ENCODE measurements around the gene POLR2H.
A peak's percentile ranks its signal among the peaks of the same experiment; 100 is the strongest.

POLR2H gene

DNA sequence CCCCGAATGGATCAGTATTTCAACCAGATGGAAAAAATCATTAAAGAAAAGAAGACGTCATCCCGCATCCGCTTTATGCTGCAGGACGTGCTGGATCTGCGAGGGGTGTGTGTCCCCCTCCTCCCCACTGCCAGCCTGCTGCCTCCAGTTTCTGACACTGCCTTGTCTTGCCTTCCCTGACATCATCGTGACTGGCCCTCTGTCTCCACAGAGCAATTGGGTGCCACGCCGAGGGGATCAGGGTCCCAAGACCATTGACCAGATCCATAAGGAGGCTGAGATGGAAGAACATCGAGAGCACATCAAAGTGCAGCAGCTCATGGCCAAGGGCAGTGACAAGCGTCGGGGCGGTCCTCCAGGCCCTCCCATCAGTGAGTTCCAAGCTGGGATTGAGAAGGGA, 36.2 kb upstream of the POLR2H start:
- H3K36me3 ChIP-seq (ENCODE audit: insufficient read depth, low read length), result peaks cover 97% of the 10 kb centered on the region
- peaks cover 6% of the 10 kb centered on the region for H3K4me1 ChIP-seq (ENCODE audit: control insufficient read depth, insufficient read depth, low read length)
- no peak overlapping the region for H3K4me3 ChIP-seq (ENCODE audit: low read length)
- no peak overlapping the region for H3K9ac ChIP-seq (ENCODE audit: low read depth, low read length)
- no peaks in the 10 kb centered on the region for H3K27me3 ChIP-seq (ENCODE audit: control insufficient read depth, insufficient read depth, low read length)
- no peak overlapping the region for H3K4me2 ChIP-seq (ENCODE audit: low read length)
- H3K9me3 ChIP-seq (replicated peaks; ENCODE audit: low read length), result no peaks in the 10 kb centered on the region

DNA sequence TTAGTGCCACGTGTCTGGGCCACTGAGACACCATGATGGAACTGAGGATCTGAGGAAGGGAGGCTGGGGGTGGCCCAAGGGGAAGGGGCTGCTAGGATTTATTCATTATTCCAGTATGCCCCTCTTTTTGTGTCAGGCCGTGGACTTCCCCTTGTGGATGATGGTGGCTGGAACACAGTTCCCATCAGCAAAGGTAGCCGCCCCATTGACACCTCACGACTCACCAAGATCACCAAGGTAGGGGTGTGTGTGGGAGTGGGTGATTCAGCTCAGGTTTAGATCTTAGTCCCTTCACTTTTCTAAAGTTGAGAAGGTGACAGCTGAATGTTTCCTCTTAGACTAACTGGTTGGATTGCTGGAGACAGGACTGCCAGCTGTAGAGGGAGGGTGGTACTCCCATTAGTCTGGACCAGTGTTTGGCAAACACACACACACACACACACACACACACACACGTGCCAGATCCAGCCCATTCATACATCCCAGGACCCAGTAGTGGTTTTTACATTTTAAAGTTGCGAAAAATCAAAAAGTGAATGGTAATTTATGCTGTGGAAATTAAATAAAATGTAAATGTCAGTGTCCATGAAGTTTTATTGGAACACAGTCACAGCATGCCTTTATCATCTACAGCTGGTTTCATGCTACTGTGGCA, 35.7 kb upstream of the POLR2H start:
- no peak overlapping the region for H3K4me2 ChIP-seq (ENCODE audit: low read length)
- no peaks in the 10 kb centered on the region for H3K9me3 ChIP-seq (replicated peaks; ENCODE audit: low read length)
- no peak overlapping the region for H3K4me3 ChIP-seq (ENCODE audit: low read length)
- no peaks in the 10 kb centered on the region for H3K27me3 ChIP-seq (ENCODE audit: control insufficient read depth, insufficient read depth, low read length)
- H3K4me1 ChIP-seq (ENCODE audit: control insufficient read depth, insufficient read depth, low read length), result peaks cover under 1% of the 10 kb centered on the region
- H3K36me3 ChIP-seq (ENCODE audit: insufficient read depth, low read length), result peaks cover 95% of the 10 kb centered on the region
- no peak overlapping the region for H3K9ac ChIP-seq (ENCODE audit: low read depth, low read length)

GRCh38 chr3:184327171-184327570, 34.3 kb upstream of the POLR2H start:
- Histone ChIP-seq H3K4me2 (ENCODE audit: low read length) (no peak overlapping the region), H3K27me3 (ENCODE audit: control insufficient read depth, insufficient read depth, low read length) (no peaks in the 10 kb centered on the region), H3K9ac (ENCODE audit: low read depth, low read length) (no peak overlapping the region), H3K4me3 (ENCODE audit: low read length) (no peak overlapping the region), H3K4me1 (ENCODE audit: control insufficient read depth, insufficient read depth, low read length) (peaks cover 13% of the 10 kb centered on the region), H3K36me3 (ENCODE audit: insufficient read depth, low read length) (peaks cover 95% of the 10 kb centered on the region), H3K9me3 (replicated peaks; ENCODE audit: low read length) (no peaks in the 10 kb centered on the region)

GRCh38 chr3:184328516-184328915, 33.0 kb upstream of the POLR2H start:
- H3K9ac ChIP-seq (ENCODE audit: low read depth, low read length), result no peak overlapping the region

DNA sequence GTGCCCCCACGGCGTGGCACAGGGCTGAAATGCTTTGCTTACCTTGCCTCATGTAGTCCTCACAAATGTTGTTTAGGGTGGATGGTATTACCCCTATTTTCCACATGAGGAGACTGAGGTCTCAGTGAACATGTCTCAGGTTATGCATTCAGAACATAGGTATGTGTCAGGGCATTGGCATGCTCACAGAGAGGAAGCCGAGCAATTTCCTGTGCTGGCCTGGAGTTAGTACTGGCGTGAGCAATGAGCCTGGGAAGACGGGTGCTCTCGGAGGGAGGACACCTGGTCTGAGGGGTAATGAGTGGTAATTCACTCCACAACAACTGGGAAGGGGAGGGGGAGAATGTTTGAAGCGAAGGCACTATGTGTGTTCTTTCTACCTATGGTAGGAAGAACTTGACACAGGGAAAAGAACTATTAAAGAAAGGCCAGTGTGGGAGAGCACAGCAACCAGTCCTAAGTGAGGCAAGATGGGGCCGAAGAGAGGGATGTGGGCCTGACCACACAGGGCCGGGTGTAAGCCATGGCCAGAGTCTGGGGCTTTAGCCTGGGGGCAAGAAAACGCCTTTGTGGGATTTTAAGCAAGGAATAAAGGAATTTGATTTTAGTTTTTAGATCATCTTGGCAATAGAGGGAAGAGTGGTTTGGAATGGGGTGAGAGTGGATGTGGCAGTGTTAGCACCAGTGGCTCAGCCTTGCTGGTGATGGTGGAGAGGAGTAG, 29.0 kb upstream of the POLR2H start:
- Histone ChIP-seq H3K9ac (ENCODE audit: low read depth, low read length) (peak overlapping the region; percentile 19), H3K27me3 (ENCODE audit: control insufficient read depth, insufficient read depth, low read length) (no peaks in the 10 kb centered on the region), H3K36me3 (ENCODE audit: insufficient read depth, low read length) (peaks cover 74% of the 10 kb centered on the region), H3K9me3 (replicated peaks; ENCODE audit: low read length) (no peaks in the 10 kb centered on the region), H3K4me1 (ENCODE audit: control insufficient read depth, insufficient read depth, low read length) (peaks cover 60% of the 10 kb centered on the region), H3K4me3 (ENCODE audit: low read length) (no peak overlapping the region), H3K4me2 (ENCODE audit: low read length) (peak overlapping the region; percentile 33)

More at GRCh38 chr3:184328516-184328915, 33.0 kb upstream of the POLR2H start:
- H3K27me3 ChIP-seq (ENCODE audit: control insufficient read depth, insufficient read depth, low read length), result no peaks in the 10 kb centered on the region
- H3K4me3 ChIP-seq (ENCODE audit: low read length), result no peak overlapping the region
- H3K4me2 ChIP-seq (ENCODE audit: low read length), result no peak overlapping the region
- H3K9me3 ChIP-seq (replicated peaks; ENCODE audit: low read length), result no peaks in the 10 kb centered on the region
- H3K4me1 ChIP-seq (ENCODE audit: control insufficient read depth, insufficient read depth, low read length), result peaks cover 26% of the 10 kb centered on the region
- peaks cover 94% of the 10 kb centered on the region for H3K36me3 ChIP-seq (ENCODE audit: insufficient read depth, low read length)

DNA sequence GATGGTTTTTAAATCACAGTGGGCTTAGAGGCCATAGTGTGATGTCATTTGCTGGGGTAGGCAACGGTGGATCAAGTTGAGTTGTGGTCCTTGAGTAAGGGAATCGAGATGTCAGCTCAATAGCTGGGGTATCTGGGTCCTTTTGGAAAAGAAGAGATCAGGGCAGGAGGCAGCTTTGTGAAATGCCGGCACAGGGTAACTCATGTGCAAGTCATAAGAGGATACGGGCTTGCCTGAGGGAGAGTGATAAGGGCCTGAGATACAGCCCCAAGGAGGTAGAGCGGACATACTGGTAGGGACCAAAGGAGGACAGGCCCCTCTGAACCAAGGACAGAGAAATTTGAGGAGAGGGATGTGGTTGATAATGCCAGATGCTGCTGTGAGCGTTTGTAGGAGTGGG, 28.3 kb upstream of the POLR2H start:
- peaks cover 68% of the 10 kb centered on the region for H3K36me3 ChIP-seq (ENCODE audit: insufficient read depth, low read length)
- H3K4me2 ChIP-seq (ENCODE audit: low read length), result no peak overlapping the region
- no peak overlapping the region for H3K4me3 ChIP-seq (ENCODE audit: low read length)
- no peaks in the 10 kb centered on the region for H3K9me3 ChIP-seq (replicated peaks; ENCODE audit: low read length)
- no peaks in the 10 kb centered on the region for H3K27me3 ChIP-seq (ENCODE audit: control insufficient read depth, insufficient read depth, low read length)
- H3K4me1 ChIP-seq (ENCODE audit: control insufficient read depth, insufficient read depth, low read length), result peaks cover 67% of the 10 kb centered on the region
- H3K9ac ChIP-seq (ENCODE audit: low read depth, low read length), result peak overlapping the region; percentile 19

- Histone ChIP-seq H3K9ac (ENCODE audit: low read depth, low read length) (no peak overlapping the region), H3K36me3 (ENCODE audit: insufficient read depth, low read length) (peaks cover 63% of the 10 kb centered on the region)
These were observed 27.8 kb upstream of the POLR2H start for GRCh38 chr3:184333700-184334099.

GRCh38 chr3:184334470-184335158, 26.9 kb upstream of the POLR2H start:
- Histone ChIP-seq H3K27me3 (ENCODE audit: control insufficient read depth, insufficient read depth, low read length) (no peaks in the 10 kb centered on the region), H3K9me3 (replicated peaks; ENCODE audit: low read length) (no peaks in the 10 kb centered on the region), H3K9ac (ENCODE audit: low read depth, low read length) (peak overlapping the region; percentile 26), H3K4me1 (ENCODE audit: control insufficient read depth, insufficient read depth, low read length) (peaks cover 76% of the 10 kb centered on the region), H3K4me2 (ENCODE audit: low read length) (no peak overlapping the region), H3K36me3 (ENCODE audit: insufficient read depth, low read length) (peaks cover 55% of the 10 kb centered on the region), H3K4me3 (ENCODE audit: low read length) (no peak overlapping the region)

More at GRCh38 chr3:184333700-184334099, 27.8 kb upstream of the POLR2H start:
- Histone ChIP-seq H3K4me2 (ENCODE audit: low read length) (no peak overlapping the region), H3K4me1 (ENCODE audit: control insufficient read depth, insufficient read depth, low read length) (peaks cover 72% of the 10 kb centered on the region), H3K4me3 (ENCODE audit: low read length) (no peak overlapping the region), H3K9me3 (replicated peaks; ENCODE audit: low read length) (no peaks in the 10 kb centered on the region), H3K27me3 (ENCODE audit: control insufficient read depth, insufficient read depth, low read length) (no peaks in the 10 kb centered on the region)

- H3K4me2 ChIP-seq (ENCODE audit: low read length), result peak overlapping the region; percentile 95
- peak overlapping the region; percentile 75 for H3K9ac ChIP-seq (ENCODE audit: low read depth, low read length)
- H3K9me3 ChIP-seq (replicated peaks; ENCODE audit: low read length), result no peaks in the 10 kb centered on the region
- H3K36me3 ChIP-seq (ENCODE audit: insufficient read depth, low read length), result peaks cover 50% of the 10 kb centered on the region
- peak overlapping the region; percentile 73 for H3K4me3 ChIP-seq (ENCODE audit: low read length)
- H3K4me1 ChIP-seq (ENCODE audit: control insufficient read depth, insufficient read depth, low read length), result peaks cover 77% of the 10 kb centered on the region
- H3K27me3 ChIP-seq (ENCODE audit: control insufficient read depth, insufficient read depth, low read length), result no peaks in the 10 kb centered on the region
These were observed 26.2 kb upstream of the POLR2H start for GRCh38 chr3:184335291-184335660.

GRCh38 chr3:184335661-184336546, 25.6 kb upstream of the POLR2H start:
- H3K4me1 ChIP-seq (ENCODE audit: control insufficient read depth, insufficient read depth, low read length), result peaks cover 84% of the 10 kb centered on the region
- peaks cover 46% of the 10 kb centered on the region for H3K36me3 ChIP-seq (ENCODE audit: insufficient read depth, low read length)
- H3K9ac ChIP-seq (ENCODE audit: low read depth, low read length), result peak overlapping the region; percentile 75
- H3K4me3 ChIP-seq (ENCODE audit: low read length), result peak overlapping the region; percentile 73
- no peaks in the 10 kb centered on the region for H3K9me3 ChIP-seq (replicated peaks; ENCODE audit: low read length)
- peak overlapping the region; percentile 95 for H3K4me2 ChIP-seq (ENCODE audit: low read length)
- no peaks in the 10 kb centered on the region for H3K27me3 ChIP-seq (ENCODE audit: control insufficient read depth, insufficient read depth, low read length)
